HG03045 (cell line): ENCODE measurements around the gene FSD1.
A peak's percentile ranks its signal among the peaks of the same experiment; 100 is the strongest.

Source experiments
- ATAC-seq: cut with Tn5 transposase; IDR thresholded peaks from one replicate; pipeline ENCODE4 v1.9.1; 2021; ENCODE audit warnings: mild to moderate bottlenecking, moderate library complexity; ENCODE audit not compliant: unreplicated experiment

The FSD1 gene

DNA sequence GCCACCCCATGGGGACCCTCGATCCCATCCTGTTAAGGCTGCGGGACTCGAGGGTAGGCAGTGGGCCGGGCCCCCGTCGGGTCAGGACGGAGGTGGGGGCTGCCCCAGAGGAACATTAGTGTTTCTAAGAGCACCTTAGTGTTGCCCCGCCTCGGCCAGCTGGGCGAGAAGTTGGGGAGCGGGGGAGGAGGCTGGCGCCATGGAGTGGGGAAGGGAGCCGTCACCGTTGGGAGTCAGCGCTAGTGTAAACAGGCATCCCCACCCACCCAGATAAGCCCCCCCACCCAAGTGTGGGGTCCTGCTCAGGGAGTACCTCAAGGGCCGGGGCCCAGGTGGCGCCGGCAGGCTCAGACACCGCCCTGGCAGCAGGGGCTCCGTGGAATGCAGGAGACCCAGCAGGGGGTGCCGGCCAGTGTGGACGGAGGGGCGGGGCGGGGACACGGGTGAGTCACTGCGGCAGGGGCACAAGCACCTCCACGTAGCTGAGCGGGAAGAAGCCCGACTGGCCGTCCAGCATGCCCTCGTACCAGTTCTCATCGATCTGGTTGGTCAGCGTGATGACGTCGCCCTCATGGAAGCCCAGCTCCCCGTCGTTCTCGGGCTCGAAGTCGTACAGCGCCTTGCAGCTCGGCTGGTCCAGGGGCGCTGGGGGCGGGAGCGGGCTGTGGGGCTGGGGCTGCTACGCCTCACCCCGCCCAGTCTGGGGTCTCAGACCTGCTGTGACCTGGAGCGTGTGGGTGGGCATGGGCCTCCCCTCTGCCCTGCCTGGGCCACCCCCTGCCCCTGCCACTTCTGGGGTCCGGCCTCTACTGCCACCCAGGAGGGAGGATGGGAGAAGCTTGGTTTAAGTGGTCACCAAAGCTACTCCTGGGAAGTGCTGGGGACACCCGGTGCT, 57.0 kb downstream of the FSD1 start:
- ATAC-seq, result no peak

DNA sequence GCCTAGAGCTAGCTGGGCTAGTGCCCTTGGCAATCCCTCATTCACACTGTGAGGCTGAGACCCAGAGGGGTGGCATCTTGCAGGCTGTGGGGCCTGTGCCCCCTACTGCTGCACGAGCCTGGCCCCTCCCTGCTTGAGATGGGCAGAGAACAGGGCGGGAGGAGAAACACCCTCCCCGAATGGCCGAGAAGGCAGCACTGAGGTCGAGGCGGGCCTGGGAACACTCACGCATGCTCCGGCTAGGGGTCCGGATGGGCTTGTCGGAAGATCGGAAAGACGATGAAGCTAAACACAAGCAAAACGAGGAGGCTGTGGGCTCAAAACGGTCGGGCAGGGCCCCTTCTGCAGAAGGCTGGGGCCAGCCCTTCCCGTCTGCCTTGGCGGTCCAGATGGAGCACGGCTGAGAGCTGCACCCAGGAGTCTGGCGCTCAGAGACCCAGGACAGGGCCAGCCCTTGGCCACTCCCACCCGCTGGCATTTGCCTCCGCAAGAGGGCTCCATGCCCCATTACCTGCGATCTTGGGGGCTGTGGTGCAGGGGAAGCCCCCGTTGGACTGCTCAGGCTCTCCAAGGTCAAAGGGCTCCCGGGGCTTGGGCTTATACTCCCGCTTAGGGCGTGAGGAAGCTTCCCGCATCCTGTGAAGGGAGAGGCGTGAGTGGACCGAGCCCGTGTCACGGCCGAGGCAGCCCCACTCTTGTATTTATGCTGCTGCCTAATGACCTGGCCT, 57.9 kb downstream of the FSD1 start:
- ATAC-seq, result no peak

DNA sequence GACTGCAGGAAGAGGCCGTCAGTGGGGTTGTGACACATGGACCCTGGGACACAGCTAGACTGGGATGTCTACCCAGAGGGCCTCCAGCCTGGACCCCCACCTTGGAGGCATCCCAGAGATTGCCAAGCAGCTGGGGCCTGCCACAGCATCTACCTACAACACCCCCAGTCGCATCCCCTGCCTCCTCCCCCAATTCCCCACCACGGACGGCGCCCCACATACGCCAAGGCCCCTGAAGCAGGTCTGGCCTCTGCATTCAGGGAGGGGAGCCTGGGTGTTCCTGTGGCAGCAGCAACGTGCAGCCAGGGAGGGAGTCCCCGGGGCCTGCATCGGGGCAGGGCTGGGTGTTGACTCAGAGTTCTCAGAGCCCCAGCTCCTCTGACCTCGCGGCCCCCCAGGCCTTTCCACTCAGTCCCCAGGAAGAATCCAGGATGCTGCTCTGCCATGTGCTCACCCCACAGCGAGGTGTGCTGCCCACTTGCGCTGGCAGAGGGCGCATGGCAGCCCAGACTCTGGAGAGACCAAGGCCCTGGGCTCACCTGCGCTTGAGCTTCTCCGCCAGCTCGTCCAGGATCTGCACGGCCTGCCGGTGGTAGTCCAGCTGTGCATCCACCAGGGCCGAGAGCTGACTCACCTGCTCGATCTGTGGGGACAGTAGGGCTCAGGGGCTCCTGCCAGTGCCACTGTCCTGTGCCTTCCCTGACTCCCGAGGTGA, 58.6 kb downstream of the FSD1 start:
- no peak for ATAC-seq

DNA sequence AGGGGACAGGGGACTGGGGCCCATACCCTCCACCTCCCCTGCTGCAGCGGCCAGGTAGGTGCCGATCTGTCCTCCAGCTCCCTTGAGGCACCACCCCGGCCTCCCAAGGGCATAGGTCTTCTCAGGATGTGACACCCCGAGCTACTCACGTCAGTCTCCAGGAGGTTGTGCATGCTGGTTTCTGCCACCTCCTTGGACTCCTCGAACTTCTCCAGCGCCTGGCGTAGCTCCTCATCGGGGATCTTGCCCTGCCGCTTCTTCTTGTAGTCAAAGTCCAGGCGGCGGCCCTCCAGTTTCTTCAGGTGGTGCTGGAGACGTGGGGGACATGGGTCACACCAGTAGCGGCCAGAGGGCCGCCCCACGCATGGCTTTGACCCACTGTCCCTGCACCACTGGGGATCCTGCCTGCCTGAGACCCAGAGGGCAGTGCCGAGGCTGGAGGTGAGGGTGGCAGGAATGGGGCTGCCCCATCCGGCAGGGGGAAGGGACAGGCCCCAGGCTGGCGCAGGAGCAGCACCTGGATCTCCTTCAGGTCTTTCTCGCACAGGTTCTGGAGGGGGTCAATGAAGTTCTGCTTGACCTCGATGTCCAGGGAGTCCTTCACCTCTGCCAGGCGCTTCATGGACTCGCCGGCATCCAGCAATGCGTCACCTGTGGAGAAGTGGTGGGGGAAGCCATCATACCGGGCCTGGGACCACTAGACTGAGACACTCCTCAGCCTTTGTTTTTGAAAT, 59.3 kb downstream of the FSD1 start:
- ATAC-seq, result no peak

DNA sequence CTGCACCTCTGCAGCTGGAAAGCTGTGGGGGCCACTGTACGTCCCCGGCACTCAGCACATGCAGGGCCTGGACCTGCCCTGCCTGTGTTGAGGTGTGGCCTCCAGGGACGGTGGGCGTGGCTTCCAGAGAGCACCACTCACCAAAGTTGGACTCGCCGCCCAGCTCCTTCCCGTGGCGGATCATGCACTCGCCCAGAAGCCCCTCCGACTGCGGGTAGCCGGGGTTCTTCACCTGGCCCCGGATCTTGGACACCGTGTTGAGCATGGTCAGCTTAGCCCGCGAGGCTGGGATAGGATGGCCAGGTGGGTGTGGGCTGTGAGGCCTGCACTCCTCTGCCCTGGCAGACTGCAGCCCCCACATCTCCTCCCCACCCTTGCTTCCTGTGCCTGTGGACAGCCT, 60.9 kb downstream of the FSD1 start:
- no peak for ATAC-seq

DNA sequence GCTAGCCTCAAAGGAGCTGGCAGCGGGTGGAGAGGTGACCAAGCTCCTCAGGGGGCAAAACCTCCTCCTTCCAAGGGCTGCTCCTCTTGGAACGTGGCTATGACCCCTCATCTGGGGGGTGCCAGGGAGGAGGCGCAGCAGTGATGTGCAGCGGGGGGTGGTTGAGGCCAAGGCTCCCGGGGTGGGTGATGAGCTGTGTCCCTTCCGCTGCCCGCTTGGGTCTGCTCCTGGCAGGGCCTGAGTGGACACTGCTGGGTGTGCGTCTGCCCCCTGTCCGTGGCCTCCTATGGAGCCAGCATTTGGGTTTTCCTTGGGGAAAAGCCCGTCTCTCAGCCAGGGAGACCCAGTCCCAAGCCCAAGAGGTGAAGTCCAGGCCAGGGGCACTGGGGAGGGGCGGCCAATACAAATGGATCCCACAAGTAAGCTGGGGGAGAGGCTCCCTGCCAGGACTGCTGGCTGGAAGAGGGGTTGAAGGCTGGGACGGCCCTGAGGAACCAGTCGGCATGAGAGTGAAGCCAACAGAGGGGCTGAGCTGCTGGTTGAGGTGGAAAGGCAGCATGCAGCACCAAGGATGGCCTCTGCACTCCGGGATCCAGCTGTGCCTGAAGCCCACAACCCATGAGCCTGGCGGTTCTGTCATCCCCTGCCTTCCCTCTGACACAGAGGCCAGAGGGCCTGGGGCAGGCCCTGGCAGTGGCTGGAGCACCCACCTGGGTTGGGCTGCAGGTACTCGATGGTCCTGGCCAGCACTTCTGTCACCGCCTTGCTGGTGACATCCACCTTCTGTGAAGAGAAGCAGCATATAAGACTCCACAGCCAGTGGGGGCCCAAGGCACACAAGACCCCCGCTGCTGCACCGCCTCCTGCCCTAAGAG, 61.6 kb downstream of the FSD1 start:
- ATAC-seq, result no peak

DNA sequence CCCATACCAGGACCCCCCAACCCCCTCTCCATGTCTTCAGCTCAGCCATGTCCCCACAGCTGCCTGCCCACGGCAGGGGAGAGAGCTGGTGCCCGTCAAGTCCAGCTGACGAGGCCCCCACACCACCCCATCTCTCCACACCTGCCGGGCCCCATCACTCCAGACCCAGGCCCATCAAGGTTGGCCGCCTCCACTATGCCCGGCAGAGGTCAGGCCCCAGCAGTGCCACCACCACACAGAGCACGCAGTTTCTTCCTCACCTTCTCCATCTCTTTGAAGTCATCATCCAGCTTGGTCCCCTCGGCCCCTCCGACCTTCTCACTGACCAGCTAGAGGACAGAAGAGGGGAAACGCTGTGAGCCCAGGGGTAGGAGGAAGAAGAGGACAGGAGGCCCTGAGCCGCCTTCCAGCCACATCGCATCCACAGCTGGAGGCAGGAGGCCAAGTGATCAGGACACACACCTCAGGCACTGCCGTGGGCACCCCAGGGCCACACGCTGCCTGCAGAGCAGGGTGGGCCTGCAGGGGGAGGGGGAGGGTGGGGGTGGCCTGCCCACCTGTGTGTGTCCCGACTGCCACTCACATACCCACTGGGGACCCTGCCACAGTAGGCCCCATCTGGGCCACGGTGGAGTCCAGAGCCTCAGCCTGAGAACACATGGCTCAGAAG, 62.4 kb downstream of the FSD1 start:
- ATAC-seq, result no peak

DNA sequence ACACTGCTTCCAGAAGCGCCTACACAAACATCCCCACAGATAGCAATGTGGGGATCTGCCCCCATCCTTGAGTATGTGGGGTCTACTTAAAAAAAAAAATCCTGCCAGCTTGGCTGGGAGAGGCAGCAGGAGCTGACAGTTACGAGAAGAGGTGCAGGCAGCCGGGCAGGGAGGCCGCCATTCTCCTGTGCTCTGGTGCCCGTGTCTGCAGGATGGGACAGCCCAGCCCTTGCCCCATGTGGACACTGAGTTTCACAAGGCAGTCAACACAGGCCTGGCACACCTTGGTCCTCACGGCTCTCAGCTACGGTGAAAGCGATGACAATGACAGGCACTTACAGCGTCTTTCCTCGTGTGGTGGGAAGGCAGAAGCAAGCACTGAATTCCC, 62.9 kb downstream of the FSD1 start:
- ATAC-seq, result no peak

DNA sequence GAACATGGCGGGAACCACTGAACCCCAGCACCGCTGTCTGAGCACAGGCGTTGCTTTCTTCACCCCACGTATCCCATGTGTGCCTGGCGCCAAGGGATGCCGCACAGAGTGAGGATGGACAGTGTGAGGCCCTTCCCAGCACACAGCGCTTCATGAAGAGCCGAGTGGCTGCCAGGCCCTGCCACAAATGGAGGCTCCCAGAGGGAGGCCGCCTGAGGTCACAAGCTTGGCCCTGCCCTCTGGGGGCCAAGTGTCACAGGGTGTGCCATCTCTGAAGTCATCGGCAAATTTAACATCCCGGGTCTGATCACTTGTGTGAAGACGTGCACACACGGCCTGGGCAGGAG, 63.4 kb downstream of the FSD1 start:
- ATAC-seq, result no peak

DNA sequence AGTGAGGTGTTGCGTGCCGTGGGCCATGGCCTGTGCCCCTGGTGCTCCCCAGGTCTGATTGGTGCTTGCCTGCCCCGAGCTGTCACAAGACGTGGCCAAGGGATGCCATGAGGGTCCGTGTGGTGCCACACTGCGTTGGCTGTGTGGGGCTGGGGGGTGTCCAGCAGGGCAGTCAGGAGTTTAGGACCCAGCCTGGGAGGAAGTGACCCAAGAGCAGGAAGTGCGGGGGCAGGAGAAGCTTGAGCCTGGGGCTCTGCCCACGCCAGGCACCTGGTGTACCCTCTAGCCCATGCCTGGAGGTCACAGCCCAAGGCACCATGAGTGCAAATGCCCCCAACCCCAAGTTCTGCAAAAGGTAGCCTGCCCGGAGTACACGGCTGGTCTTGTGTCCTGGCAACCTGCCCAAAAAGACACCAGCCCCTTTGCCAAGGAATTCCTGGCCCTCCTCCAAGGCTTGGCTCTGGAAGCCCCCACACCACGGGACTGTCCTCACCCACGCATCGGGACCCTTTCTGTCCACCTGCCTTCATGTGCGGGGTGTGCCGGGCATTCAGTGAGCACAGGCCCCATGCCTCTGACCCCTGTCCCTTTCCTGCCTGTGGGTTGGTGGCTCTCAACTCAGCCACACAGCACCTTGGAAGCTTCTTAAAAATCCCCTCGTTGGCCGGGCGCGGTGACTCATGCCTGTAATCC, 63.9 kb downstream of the FSD1 start:
- no peak for ATAC-seq

DNA sequence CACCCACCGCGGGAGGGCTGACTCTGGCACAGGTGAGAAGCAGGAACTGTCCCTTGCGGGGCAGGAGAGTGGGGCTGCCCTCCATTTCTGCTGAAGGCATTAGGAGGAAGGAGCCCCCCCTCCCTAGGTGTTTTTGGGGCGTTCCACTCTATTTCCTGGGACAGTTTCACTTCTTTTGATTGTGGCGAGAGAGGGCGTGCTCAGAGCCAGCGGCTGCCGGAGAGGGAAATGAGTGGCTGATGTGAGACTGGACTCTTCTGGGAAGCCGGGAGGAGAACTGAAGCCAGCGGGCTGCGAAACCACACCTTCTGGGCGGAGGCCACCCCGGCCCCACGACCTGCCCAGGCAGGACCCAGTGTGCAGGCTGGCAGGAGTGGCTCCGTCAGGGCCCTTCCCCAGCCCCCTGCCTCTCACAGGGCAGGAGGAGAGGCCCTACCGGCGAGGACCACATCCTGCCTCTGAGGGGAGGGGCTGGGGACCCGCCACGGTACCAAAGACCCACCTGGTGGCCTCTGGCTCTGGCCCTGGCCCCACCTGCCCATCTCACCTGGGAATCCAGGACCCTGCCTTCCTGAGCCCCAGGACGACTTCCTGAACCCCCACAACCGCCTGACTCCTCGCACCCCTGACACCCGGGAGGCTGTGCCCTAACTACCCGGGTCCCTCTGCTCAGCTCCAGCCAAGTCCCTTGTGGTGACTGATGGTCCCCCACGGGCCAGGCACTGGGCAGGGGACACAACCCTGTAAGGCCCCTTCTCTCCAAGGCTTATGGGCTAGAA, 64.9 kb downstream of the FSD1 start:
- peak; percentile 40 for ATAC-seq

DNA sequence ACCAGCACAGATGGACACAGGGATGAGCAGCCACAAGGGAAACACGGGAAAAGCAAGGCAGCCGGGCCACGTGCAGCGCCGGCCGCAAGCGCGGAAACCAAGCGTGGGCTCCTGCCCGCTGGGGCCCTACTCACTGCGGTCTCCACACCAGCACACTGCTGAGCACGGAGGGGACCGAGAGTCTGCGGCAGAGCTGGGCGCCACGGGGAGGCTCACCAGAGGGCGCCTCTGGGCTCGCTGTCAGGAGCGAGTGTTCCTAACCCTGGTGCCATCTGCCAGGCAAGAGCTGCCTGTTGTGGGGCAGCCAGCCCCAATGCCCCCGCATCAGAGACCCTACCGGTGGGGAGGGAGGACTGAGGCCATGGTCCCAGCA, 65.5 kb downstream of the FSD1 start:
- peak; percentile 37 for ATAC-seq

DNA sequence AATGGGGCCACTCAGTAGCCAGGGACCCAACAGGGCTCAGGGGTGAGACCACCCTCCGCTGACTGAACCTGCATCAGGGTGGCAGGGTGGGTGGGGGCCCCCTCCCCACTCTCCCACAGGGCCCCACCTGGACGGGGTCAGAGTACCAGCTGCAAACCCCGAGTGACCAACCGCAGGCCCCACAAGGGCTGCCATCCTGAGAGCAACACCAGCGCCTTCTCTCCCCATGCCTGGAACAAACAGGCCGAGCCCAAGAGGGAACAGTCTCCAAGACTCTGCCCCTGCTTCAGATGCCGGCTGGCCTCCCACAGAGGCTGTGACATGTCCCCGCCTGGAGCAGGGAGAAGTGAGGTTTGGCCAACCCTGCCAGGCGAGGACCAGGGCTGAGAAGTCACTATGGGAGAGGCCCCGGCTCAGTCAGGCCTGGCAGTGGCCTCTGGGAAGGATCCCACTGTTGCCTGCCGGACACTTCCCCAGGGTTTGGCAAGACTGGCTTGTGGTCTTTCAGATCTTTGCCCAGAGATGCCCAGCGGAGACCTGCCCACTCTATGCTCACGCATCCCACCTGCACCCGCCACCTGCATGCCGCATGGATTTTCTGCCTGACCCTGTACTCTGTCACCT, 66.1 kb downstream of the FSD1 start:
- no peak for ATAC-seq

DNA sequence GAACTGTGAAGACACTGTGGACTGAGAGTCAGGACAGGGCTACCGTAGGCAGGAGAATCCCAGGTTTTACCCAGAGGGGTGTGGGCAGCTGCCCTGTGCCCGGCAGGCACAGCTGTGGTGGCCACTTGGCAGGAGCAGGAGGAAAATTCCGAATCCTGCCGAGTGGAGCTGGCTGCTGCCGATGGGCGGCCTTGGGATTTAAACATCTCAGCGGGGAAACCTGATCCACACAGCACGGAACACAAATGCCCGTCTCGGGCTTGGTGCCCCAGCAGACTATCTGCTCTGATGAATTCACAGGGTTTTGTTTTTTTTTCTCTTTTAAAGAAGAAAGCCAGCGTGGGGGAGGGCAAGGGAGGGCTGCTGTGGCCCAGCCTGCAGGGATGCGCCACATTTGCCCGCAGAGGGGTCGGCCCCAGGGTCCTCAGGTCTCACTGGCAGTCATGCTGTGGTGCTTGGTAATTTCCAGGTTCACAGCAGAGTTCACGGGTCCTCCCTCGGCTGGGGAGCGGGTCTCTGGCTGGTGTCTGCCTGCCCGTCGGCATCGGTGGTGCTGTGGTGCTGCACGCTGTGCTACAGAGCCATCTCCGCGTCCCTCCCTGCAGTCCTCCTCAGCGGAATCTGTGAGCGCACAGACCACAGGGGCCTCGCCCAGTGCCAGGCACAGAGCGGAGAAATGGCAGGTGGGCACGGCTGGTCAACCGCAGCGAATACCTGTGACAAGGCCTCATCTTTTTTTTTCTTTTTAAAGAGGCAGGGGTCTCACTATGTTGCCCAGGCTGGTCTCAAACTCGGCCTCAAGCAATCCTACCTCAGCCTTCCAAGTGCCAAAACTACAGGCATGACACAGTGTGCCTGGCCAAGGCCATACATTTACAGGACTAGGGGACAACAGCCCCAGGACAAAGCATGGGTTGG, 67.1 kb downstream of the FSD1 start:
- no peak for ATAC-seq

DNA sequence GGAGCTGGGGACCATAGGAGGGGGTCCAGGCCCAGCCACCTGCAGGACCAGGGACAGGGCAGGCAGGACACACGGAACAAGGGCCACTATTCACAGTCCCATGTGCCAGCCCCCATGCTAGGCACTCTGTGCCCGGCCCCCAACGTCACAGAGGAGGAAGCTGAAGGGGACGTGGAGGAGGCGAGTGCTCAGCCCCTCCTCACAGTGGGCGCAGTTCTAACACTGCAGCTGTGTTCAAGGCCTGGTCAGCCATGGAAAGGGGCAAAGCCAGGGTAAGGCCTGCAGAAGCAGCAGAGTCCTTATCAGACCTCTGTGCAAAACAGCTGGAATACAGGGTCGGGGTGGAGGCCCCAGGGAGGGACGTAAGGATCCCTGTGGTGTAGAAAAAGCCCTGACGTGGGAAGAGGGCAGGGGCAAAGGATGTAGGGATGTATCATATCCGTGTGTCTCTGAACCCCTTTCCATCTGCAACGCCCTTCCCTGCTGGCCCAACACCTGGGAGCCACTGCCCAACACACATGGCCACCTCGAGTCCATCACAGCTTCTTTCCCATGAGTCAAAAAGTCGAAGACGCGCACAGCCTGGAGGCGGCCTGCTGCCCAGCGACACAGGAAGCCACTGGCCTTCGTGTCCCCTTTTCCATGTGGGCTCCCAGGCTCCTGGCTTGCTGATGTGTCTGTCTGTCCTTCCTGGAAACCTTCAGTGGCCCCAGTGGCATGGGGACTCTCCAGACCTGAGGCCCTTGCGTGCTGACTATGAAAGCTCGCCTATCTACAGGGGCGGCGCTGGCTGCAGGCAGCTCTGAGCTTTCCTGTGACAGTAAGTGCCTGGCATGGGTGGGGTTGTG, 68.0 kb downstream of the FSD1 start:
- no peak for ATAC-seq

DNA sequence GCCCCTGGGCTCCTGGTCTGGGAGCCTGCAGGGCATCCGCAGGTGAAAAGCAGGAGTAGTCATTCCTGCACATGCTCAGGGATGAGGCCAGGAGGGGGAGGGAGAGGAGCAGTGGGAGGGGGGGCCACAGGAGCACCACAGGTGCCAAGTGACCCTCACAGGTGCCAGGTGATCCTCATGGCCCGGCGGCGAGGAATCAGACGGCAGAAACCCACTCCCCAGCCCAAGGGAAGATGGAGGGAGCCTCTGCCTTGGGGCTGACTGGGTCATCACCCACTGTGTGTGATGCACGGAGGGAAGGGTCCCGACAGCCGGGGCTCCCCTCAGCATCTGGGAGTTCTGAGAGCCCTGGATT, 68.6 kb downstream of the FSD1 start:
- ATAC-seq, result no peak
